Mucosa of stomach (tissue), 1 donor: ENCODE measurements around the gene TUBB4B.

Experiments used
- H3K27me3 ChIP-seq: one replicate; pipeline ENCODE4 v1.7.0; 2013; ENCODE audit warnings: mild to moderate bottlenecking, low read length; ENCODE audit not compliant: control insufficient read depth, insufficient read depth
- H3K36me3 ChIP-seq: one replicate; pipeline ENCODE4 v1.7.0; 2013; ENCODE audit warnings: low read length; ENCODE audit not compliant: control insufficient read depth, insufficient read depth
- H3K4me1 ChIP-seq: one replicate; pipeline ENCODE4 v1.7.0; 2013; ENCODE audit warnings: mild to moderate bottlenecking, low read length; ENCODE audit not compliant: control insufficient read depth, insufficient read depth
- H3K4me3 ChIP-seq: one replicate; pipeline ENCODE4 v1.7.0; 2013; ENCODE audit warnings: low read length
- H3K9ac ChIP-seq: one replicate; pipeline ENCODE4 v1.7.0; 2013; ENCODE audit warnings: mild to moderate bottlenecking, low read length, moderate library complexity
- H3K9me3 ChIP-seq: one replicate; pipeline ENCODE4 v1.7.0; 2013; ENCODE audit warnings: mild to moderate bottlenecking, low read length, moderate library complexity; ENCODE audit not compliant: control insufficient read depth
- donor health status: Pancreatic carcinoma.

The TUBB4B gene

GRCh38 chr9:137230705-137231371, 10.2 kb upstream of the TUBB4B start, which contains the start of gene SLC34A3:
SLC34A3 (plus strand) TSS chr9:137230901; CDS start chr9:137231703, 802 bp downstream.
- Histone ChIP-seq H3K9ac (no peak within 1 kb of the TSS), H3K4me1 (peaks cover 35% of the 10 kb centered on the region), H3K4me3 (no peak within 1 kb of the TSS), H3K36me3 (no peaks in the 10 kb centered on the region), H3K9me3 (no peaks in the 10 kb centered on the region), H3K27me3 (peaks cover 55% of the 10 kb centered on the region)

DNA sequence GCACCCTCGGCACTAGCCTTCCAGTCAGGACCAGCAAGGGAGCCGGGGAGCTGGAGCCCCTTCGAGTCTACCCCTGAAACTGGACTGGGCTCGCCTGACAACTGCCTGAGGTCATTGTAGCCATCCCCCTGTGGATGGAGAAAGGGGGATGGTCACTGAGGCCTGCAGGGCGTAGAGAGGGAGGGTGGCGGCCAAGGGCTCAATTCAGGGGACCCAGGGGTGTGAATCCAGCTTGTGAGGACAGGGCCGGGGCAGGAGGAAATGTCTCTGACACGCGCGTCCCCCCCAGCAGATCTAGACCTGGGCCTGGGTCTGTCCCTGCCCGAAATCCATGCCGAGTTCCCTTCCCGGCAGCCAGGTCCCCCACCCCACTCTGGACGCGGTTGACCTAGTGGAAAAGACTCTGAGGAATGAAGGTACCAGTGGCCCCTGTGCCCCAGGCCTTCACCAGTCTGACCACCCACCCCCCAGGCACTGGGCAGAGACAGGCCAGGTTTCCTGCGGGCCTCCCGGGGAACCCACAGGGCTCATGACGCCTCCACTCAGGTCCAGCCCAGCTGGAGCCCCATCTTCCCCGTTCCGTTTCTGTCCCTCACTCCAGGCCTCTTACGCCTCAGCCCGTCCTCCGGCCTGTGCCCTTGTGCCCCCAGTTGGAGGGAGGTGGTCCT, 9.6 kb upstream of the TUBB4B start:
- Histone ChIP-seq H3K4me1 (peaks cover 34% of the 10 kb centered on the region), H3K9me3 (no peaks in the 10 kb centered on the region), H3K27me3 (peaks cover 59% of the 10 kb centered on the region), H3K9ac (no peak overlapping the region), H3K4me3 (no peak overlapping the region), H3K36me3 (no peaks in the 10 kb centered on the region)

GRCh38 chr9:137232101-137232500, 9.0 kb upstream of the TUBB4B start:
- no peak overlapping the region for H3K9ac ChIP-seq
- peaks cover 34% of the 10 kb centered on the region for H3K4me1 ChIP-seq
- H3K36me3 ChIP-seq: no peaks in the 10 kb centered on the region
- H3K4me3 ChIP-seq: no peak overlapping the region
- H3K27me3 ChIP-seq: peaks cover 59% of the 10 kb centered on the region
- no peaks in the 10 kb centered on the region for H3K9me3 ChIP-seq

DNA sequence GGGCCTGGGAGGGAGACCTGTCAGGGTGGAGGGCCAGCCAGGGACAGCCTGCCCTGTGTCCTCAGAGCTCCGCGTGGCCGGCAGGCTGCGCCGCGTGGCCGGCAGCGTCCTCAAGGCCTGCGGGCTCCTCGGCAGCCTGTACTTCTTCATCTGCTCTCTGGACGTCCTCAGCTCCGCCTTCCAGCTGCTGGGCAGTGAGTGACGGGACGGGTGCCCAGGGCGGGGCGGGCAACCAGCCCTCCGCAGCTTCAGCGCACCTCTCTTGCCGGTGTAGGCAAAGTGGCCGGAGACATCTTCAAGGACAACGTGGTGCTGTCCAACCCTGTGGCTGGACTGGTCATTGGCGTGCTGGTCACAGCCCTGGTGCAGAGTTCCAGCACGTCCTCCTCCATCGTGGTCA, 8.6 kb upstream of the TUBB4B start:
- peaks cover 59% of the 10 kb centered on the region for H3K27me3 ChIP-seq
- no peak overlapping the region for H3K9ac ChIP-seq
- no peaks in the 10 kb centered on the region for H3K9me3 ChIP-seq
- H3K4me1 ChIP-seq: peaks cover 34% of the 10 kb centered on the region
- H3K4me3 ChIP-seq: no peak overlapping the region
- no peaks in the 10 kb centered on the region for H3K36me3 ChIP-seq

GRCh38 chr9:137233143-137233980, 7.7 kb upstream of the TUBB4B start:
- Histone ChIP-seq H3K9ac (no peak overlapping the region), H3K4me3 (no peak overlapping the region), H3K27me3 (peaks cover 59% of the 10 kb centered on the region)

GRCh38 chr9:137234055-137234697, 6.9 kb upstream of the TUBB4B start:
- H3K27me3 ChIP-seq: peaks cover 53% of the 10 kb centered on the region
- no peak overlapping the region for H3K4me3 ChIP-seq
- H3K9me3 ChIP-seq: no peaks in the 10 kb centered on the region
- H3K4me1 ChIP-seq: peaks cover 36% of the 10 kb centered on the region
- no peaks in the 10 kb centered on the region for H3K36me3 ChIP-seq
- no peak overlapping the region for H3K9ac ChIP-seq

More at GRCh38 chr9:137233143-137233980, 7.7 kb upstream of the TUBB4B start:
- no peaks in the 10 kb centered on the region for H3K9me3 ChIP-seq
- no peaks in the 10 kb centered on the region for H3K36me3 ChIP-seq
- H3K4me1 ChIP-seq: peaks cover 37% of the 10 kb centered on the region

- H3K4me3 ChIP-seq: no peak overlapping the region
- peaks cover 49% of the 10 kb centered on the region for H3K27me3 ChIP-seq
- H3K9ac ChIP-seq: no peak overlapping the region
- H3K4me1 ChIP-seq: peaks cover 36% of the 10 kb centered on the region
- H3K36me3 ChIP-seq: no peaks in the 10 kb centered on the region
- H3K9me3 ChIP-seq: no peaks in the 10 kb centered on the region
Observed at GRCh38 chr9:137234758-137235423, 6.2 kb upstream of the TUBB4B start.

DNA sequence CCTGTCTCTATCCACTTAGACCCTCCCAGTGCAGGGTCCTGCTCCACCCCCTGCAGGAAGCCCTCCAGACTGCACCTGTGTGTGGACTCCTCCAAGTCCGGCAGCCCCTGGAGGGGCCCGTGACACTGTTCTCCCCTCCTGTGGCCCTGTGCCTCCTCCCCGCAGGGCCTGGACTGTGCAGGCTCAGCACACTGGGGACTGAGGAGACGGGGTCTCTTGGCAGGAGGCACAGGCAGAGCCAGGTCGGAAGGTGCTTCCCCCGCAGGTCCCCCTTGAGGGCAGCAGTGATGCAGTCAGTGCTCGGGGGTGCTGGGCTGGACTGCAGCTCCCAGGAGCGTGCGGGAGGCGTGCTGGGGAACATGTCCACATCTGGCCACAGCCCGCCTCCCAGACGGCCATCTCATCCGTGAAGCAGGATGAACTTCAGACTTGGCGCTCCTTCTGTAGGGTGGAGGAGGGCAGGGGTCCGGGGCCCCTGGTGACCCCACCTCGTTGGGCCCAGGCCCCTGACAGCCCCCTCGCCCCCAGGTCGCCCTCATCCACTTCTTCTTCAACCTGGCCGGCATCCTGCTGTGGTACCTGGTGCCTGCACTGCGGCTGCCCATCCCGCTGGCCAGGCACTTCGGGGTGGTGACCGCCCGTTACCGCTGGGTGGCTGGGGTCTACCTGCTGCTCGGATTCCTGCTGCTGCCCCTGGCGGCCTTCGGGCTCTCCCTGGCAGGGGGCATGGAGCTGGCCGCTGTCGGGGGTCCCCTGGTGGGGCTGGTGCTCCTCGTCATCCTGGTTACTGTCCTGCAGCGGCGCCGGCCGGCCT, 5.5 kb upstream of the TUBB4B start:
- H3K27me3 ChIP-seq: peaks cover 46% of the 10 kb centered on the region
- H3K4me3 ChIP-seq: no peak overlapping the region
- H3K4me1 ChIP-seq: peaks cover 36% of the 10 kb centered on the region
- H3K9ac ChIP-seq: no peak overlapping the region
- H3K9me3 ChIP-seq: no peaks in the 10 kb centered on the region
- H3K36me3 ChIP-seq: no peaks in the 10 kb centered on the region

GRCh38 chr9:137236238-137236935, 4.7 kb upstream of the TUBB4B start:
- Histone ChIP-seq H3K9ac (peak overlapping the region; percentile 48), H3K4me1 (peaks cover 36% of the 10 kb centered on the region), H3K36me3 (no peaks in the 10 kb centered on the region), H3K9me3 (no peaks in the 10 kb centered on the region), H3K27me3 (peaks cover 43% of the 10 kb centered on the region), H3K4me3 (no peak overlapping the region)

DNA sequence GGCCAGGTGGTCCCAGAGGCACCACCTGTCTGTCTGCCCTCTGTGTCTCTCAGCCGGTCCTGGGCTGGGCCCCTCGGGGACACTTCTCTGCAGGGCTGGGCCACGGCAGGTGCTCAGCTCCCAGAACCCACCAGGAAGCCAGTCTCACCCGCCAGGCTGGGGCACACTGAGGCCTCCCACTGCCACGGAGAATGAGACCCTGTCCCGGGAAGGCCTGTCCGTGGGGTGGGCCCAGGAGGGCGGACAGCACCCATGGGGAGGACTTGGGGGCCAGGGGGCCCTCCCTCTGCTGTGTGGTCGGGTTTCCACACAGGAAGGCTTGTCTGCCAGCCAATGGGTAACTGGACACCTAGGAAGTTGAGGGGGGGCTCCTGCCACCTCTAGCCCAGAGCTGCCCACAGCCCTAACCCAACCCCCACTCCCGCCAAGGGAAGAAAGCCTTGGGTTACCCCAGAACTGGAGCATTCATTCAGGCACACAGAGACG, 4.1 kb upstream of the TUBB4B start:
- Histone ChIP-seq H3K9ac (peak overlapping the region; percentile 48), H3K4me1 (peaks cover 40% of the 10 kb centered on the region)

More for the DNA sequence above, 4.1 kb upstream of the TUBB4B start:
- peaks cover 37% of the 10 kb centered on the region for H3K27me3 ChIP-seq
- H3K36me3 ChIP-seq: peaks cover under 1% of the 10 kb centered on the region
- H3K4me3 ChIP-seq: no peak overlapping the region
- H3K9me3 ChIP-seq: no peaks in the 10 kb centered on the region
